SH-SY5Y (cell line): ENCODE data around the gene POLA2.

Source experiments
- GATA2 ChIP-seq: IDR thresholded peaks from 2 replicates; pipeline ENCODE4 v1.6.1; 2011; ENCODE audit warnings: mild to moderate bottlenecking, low read depth, low read length
- GATA3 ChIP-seq: IDR thresholded peaks from 2 replicates; pipeline ENCODE4 v1.6.1; 2011; ENCODE audit warnings: low read depth, mild to moderate bottlenecking, low read length, moderate library complexity

DNA sequence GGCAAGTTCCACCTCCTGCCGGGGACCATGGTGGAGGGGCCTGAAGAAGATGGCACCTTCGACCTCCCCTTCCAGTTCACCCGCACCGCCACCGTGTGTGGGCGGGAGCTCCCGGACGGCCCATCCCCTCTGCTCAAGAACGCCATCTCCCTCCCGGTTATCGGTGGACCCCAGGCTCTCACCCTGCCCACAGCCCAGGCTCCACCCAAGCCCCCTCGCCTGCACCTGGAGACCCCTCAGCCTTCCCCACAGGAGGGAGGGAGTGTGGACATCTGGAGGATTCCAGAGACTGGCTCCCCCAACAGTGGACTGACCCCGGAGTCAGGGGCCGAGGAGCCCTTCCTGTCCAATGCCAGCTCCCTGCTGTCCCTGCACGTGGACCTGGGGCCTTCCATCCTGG is 59.3 kb downstream of the POLA2 start:
- TF ChIP-seq GATA2 (no peak), GATA3 (no peak)
